ENCODE results near the gene SSC5D. TPM values are rescaled to one million over a fixed set of nuclear protein-coding genes. Genes with fewer than 3 reads are reported as not detected.
A peak's percentile ranks its signal among the peaks of the same experiment; 100 is the strongest.
"Not testable (repeated sequence)": the region's sequence is repeated elsewhere in the genome, so short reads cannot be mapped to it uniquely, and the experiment has no call there.

SSC5D gene
- total RNA-seq, 1 donor from 2014 or later, result 13.5 TPM

- no peak for DNase-seq (ENCODE audit: extremely low spot score in 2 of 2)
- TF ChIP-seq POLR2AphosphoS5 (IDR thresholded peaks at IDR 0.05; ENCODE audit: insufficient read depth in 1 of 2, low read depth in 1 of 2) (no peak), POLR2A (IDR thresholded peaks at IDR 0.05) (no peak)
- TF ChIP-seq, protein P1, sequence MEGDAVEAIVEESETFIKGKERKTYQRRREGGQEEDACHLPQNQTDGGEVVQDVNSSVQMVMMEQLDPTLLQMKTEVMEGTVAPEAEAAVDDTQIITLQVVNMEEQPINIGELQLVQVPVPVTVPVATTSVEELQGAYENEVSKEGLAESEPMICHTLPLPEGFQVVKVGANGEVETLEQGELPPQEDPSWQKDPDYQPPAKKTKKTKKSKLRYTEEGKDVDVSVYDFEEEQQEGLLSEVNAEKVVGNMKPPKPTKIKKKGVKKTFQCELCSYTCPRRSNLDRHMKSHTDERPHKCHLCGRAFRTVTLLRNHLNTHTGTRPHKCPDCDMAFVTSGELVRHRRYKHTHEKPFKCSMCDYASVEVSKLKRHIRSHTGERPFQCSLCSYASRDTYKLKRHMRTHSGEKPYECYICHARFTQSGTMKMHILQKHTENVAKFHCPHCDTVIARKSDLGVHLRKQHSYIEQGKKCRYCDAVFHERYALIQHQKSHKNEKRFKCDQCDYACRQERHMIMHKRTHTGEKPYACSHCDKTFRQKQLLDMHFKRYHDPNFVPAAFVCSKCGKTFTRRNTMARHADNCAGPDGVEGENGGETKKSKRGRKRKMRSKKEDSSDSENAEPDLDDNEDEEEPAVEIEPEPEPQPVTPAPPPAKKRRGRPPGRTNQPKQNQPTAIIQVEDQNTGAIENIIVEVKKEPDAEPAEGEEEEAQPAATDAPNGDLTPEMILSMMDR (IDR thresholded peaks at IDR 0.05), result no peak
- Histone ChIP-seq H3K4me3 (no peak overlapping the region), H3K27me3 (peaks cover 16% of the 10 kb centered on the region), H3K27ac (no peak overlapping the region), H3K36me3 (no peaks in the 10 kb centered on the region), H3K4me1 (peaks cover 28% of the 10 kb centered on the region), H3K9me3 (no peaks in the 10 kb centered on the region)
- intact Hi-C loops (cut with DNase I), result no loop called here
These were observed 43.6 kb upstream of the SSC5D start for GRCh38 chr19:55444646-55445045.

DNA sequence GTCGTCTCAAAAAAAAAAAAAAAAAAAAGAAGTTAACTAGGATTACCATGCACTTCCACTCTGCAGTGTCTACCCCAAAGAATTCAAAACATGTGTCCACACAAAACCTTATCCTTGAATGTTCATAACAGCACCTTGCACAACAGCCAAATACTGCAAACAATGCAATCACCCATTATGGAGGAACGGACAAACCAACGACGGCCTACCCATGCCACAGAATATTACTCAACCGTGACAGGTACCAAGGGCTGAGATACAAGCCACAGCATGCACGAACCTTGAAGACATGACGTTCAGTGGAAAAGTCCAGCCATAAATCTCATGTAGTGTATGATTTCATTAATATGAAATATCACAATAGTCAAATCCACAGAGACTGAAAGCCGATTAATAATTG, 42.2 kb upstream of the SSC5D start:
- Histone ChIP-seq H3K36me3 (no peaks in the 10 kb centered on the region), H3K4me3 (no peak overlapping the region), H3K9me3 (no peaks in the 10 kb centered on the region), H3K27ac (no peak overlapping the region), H3K4me1 (peaks cover 18% of the 10 kb centered on the region), H3K27me3 (peaks cover 10% of the 10 kb centered on the region)
- no peak for DNase-seq (ENCODE audit: extremely low spot score in 2 of 2)
- TF ChIP-seq POLR2AphosphoS5 (IDR thresholded peaks at IDR 0.05; ENCODE audit: insufficient read depth in 1 of 2, low read depth in 1 of 2) (peak in 1 of 2 donors; percentile 53), POLR2A (IDR thresholded peaks at IDR 0.05) (no peak)
- TF ChIP-seq, protein P1 (IDR thresholded peaks at IDR 0.05), result no peak
- intact Hi-C loops (cut with DNase I), result no loop called here

DNA sequence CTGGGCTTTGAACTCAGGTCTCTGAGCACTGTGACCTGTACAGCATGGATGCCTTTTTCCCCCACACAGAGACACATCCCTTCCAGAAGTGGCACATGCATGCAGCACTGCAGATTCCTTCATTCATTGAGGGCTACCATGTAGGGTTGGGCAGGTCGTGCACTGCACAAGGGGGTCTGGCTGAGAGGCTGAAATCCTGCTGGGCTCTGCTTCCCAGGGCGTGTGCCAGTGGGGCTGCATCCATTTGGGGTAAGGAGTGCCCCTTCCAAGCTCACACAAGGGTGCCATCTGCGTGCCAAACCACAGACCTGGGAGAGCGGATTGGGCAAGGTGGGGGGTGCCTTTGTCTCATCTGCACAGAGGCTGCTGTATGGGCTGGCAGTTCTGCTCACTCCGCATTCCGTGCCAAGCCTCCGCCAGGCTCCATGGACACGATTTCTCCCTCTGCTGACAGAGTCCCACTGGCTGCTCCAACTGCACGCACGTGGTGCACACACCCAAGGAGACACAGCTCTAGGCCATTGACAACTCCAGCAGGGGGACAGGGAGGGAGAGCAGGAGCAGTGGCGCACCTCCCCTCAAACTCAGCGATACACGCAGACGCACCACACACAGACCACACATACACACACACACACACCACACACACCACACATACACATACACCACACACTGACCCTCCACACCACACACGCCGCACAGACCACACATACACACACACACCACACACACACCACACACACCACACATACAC, 40.6 kb upstream of the SSC5D start:
- Histone ChIP-seq H3K4me1 (peaks cover 24% of the 10 kb centered on the region), H3K27ac (no peak overlapping the region), H3K36me3 (no peaks in the 10 kb centered on the region), H3K4me3 (no peak overlapping the region), H3K9me3 (no peaks in the 10 kb centered on the region), H3K27me3 (peaks cover 21% of the 10 kb centered on the region)
- no peak for DNase-seq (ENCODE audit: extremely low spot score in 2 of 2)
- intact Hi-C loops (cut with DNase I), result no loop called here
- TF ChIP-seq POLR2A (IDR thresholded peaks at IDR 0.05) (no peak), POLR2AphosphoS5 (IDR thresholded peaks at IDR 0.05; ENCODE audit: insufficient read depth in 1 of 2, low read depth in 1 of 2) (no peak)
- TF ChIP-seq, protein P1 (IDR thresholded peaks at IDR 0.05), result no peak

DNA sequence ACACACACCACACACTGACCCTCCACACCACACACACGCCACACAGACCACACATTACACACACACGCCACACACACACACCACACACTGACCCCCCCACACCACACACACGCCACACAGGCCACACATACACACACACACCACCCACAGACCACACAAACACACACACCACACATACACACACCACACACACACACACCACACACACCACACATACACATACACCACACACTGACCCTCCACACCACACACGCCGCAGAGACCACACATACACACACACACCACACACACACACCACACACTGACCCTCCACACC, 40.1 kb upstream of the SSC5D start:
- H3K36me3 ChIP-seq; DNase-seq (ENCODE audit: extremely low spot score in 2 of 2); H3K27ac ChIP-seq; H3K4me3 ChIP-seq; H3K9me3 ChIP-seq; intact Hi-C loops (cut with DNase I): not testable (repeated sequence)
- Histone ChIP-seq H3K4me1 (peaks cover 28% of the 10 kb centered on the region), H3K27me3 (peaks cover 17% of the 10 kb centered on the region)

- H3K27ac ChIP-seq, result no peak overlapping the region
- H3K9me3 ChIP-seq, result no peaks in the 10 kb centered on the region
- intact Hi-C loops (cut with DNase I), result no loop called here
- H3K4me1 ChIP-seq, result peaks cover 28% of the 10 kb centered on the region
- TF ChIP-seq, protein P1 (IDR thresholded peaks at IDR 0.05), result no peak
- no peak for TF ChIP-seq POLR2A (IDR thresholded peaks at IDR 0.05)
- TF ChIP-seq POLR2AphosphoS5 (IDR thresholded peaks at IDR 0.05; ENCODE audit: insufficient read depth in 1 of 2, low read depth in 1 of 2), result no peak
- no peak overlapping the region for H3K4me3 ChIP-seq
- no peaks in the 10 kb centered on the region for H3K36me3 ChIP-seq
- no peak for DNase-seq (ENCODE audit: extremely low spot score in 2 of 2)
- peaks cover 17% of the 10 kb centered on the region for H3K27me3 ChIP-seq
These were observed 38.8 kb upstream of the SSC5D start for GRCh38 chr19:55449469-55449868.

Measured in vagina (tissue), 2 donors.